ENCODE measurements around the gene CCDC3.
A peak's percentile ranks its signal among the peaks of the same experiment; 100 is the strongest.
"Not testable (repeated sequence)": the region's sequence is repeated elsewhere in the genome, so short reads cannot be mapped to it uniquely, and the experiment has no call there.

The CCDC3 gene

DNA sequence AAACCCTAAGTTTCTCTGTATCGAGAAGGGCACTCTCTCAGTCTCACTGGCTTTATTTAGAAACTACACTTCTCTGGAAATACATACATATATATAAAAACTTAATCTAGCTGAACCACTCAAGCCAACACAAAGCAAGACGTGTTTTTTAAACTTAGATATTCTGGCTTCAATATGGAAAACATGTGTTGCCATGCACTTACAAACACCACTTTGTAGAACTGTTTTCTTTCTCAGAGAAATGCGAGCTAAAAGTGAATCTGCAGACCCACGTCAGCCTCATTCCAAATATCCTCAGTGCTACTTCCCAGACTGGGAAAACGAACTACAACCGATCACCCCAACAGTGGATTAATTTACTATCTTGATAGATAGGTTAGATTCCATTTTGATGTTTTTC, 1.7 kb downstream of the CCDC3 start:
- DNase-seq = no peak

DNA sequence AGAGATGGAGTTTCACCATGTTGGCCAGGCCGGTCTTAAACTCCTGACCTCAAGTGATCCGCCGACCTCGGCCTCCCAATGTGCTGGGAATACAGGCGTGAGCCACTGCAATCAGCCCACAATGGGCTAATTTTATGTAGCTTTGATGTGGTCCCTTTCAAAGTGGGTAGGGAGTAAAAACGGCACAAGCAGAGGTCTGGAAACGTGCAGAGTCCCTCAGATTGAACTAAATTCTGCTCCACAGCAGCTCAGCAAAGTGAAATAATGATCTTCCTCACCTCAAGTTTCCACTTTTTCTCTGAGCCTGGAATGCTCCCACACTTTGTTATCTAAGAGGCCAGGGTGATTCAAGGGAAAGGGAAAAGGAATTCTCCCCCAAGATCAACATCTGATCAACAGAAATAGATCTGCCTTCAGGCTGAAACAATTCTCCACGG, 6.1 kb downstream of the CCDC3 start:
- no peak for DNase-seq

DNA sequence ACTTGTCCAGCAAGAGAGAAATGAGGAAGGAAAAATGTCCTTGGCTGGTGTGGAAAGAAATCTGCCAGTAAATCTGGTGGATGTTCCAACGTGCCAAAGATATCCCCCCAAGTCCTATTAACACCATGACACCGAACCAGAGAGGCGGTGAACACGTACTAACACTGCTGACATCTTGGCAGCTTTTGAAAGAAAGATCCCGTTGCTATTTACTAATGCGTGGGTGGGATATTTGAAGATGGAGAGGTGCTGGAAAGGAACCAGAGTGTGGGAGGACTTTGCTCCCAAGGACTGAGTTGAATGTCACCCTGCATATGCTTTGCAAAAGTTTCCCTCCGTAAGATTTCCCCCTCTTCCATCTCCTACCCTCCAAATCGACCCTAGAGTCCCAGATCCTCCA, 7.9 kb downstream of the CCDC3 start:
- DNase-seq = no peak

DNA sequence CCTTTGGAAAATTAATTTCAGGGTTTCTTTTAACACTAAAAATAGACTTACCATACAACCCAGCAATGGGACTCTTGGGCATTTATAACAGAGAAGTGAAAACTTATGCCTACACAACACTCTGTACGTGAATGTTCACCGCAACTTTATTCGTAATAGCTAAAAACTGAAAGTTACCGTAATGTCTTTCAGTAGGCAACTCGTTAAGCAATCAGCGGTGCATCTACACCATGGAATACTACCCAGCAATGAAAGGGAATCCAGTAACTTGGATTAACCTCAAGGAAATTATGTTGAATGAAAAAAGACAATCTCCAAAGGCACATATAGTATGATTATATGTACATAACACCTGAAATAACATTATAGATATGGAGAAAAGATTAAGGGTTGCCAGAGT, 16.2 kb downstream of the CCDC3 start:
- no peak for DNase-seq

DNA sequence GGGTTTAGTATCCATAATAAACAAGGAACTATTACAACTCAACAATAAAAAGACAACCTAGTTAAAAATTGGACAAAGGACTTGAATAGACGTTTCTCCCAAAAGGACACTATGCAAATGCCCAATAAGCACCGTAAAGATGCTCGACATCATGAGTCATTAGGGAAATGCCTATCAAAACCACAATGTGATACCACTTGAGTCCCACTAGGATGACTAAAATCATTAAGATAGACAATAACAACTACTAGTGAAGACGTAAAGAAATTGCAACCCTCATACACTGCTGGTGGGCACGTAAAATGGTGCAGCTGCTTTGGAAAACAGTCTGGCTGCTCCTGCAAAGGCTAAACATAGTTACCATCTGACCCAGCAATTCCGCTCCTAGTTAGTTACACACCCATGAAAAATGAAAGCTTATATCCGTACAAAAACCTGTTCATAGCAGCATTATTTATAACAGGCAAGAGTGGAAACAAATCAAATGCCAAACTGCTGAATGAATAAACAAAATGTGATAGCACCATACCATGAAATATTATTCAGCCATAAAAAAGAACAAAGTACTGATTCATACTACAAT, 17.3 kb downstream of the CCDC3 start:
- no peak for DNase-seq

DNA sequence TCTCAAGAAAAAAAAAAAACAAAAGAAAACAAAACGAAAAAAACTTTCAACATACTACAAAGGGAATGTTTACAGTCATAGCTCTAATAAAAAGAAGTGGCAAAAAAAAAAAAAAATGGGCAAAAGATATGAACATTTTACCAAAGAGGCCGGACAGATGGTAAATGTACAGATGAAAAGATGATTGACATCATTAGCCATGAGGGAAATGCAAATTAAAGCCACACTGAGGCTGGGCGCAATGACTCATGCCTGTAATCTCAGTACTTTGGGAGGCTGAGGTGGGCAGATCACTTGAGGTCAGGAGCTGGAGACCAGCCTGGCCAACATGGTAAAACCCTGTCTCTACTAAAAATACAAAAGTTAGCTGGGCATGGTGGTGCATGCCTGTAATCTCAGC, 17.9 kb downstream of the CCDC3 start:
- not testable (repeated sequence) for DNase-seq

DNA sequence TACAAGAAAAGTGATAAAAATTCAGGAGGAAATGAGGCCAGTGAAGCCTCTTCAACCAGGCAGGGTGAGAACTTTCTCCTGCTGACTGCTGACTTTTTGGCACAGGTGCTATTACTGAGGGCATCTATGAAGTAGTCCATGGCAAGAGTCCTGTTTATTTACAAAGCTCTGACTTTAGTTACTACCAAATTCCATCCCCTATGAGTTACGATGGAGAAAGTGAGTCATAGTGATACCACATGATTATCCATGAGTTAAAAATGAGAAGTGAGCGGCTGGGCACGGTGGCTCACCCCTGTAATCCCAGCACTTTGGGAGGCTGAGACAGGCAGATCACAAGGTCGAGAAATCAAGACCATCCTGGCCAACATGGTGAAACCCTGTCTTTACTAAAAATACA, 19.9 kb downstream of the CCDC3 start:
- no peak for DNase-seq

DNA sequence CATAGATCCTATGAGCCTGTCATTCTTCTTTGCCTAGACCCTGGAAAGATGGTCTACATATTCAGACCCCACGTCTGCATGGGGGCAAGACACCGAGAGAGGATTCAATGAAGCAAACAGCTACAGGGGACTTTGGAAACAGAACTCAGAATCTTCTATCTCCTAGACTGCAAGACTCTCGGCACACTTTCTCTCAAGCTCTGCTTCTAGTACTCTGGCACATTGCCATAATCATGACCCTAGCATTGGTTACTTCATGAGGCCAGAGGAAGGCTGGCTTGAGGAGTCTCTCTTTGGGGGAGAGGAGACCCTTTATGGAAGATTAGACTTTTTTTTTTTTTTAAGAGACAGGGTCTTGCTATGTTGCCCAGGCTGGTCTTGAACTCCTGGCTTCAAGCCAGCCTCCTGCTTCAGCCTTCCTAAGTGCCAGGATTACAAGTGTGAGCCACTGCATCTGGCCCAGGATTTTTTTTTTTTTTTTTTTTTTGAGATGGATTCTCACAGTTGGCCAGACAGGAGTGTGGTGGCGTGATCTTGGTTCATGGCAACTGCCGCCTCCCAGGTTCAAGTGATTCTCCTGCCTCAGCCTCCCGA, 20.7 kb downstream of the CCDC3 start:
- DNase-seq = no peak

DNA sequence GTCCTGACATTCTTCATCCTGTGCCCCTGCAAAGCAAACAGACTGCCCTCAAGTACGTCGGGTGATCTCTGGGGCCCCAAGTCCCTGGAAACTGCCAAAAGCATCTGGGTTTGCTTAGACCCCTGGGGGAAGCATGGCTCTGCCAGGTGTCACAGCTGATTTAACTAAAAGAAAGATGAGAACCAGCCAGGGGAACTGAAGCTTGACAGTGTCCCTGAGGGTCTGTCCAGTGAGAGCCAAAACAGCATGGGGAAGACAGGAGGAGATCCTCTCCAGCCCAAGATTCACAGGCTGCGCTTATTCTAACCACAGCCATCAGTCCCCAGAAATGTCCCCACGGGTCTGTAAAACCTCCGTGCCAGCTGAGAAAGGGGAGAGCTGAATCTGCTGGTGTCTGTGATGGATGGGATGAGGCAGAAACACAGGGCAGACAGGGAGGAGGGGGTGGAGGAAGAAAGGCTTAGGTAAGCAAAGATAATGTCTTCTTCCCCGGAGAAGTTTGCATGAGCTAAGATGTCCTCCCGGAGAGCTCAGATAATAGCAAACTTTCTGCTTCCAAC, 21.3 kb downstream of the CCDC3 start:
- DNase-seq = peak; percentile 49

DNA sequence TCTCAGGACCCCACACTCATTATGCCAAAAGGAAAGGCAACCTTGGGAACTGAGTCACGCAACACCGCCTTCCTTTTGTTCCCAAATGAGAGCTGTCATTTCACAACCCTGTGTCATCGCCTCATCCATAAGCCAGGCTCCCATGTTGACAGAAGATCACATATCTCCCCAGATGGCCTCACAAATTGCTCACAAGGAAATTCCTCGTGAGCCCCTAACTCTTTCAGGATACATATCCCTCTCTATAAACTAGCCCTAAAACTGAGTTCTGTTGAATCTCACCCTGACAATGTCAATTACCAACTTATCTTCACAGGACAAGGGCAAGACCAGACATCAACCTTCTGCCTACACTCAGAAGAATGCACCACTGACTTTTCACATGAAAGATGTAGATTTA, 22.6 kb downstream of the CCDC3 start:
- DNase-seq = no peak

DNA sequence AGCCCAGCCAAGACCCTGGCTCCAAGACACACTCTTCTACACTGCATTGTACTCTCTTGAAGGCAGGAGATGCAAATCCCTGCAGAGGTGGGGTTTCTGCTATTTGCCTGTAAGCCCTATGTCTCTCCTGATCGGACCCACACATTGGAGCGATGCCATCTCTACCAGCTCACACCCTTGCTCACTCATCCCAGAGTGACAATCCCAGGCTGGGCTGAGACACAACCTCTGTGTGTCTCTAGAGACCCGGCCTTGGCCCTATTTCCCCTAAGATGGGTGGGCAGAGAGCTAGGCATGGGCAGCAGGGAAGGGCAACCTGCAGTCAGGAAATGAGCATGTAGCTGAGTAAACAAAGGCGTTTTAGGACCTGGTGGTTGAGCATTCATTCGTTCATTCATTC, 25.6 kb downstream of the CCDC3 start:
- DNase-seq = no peak

DNA sequence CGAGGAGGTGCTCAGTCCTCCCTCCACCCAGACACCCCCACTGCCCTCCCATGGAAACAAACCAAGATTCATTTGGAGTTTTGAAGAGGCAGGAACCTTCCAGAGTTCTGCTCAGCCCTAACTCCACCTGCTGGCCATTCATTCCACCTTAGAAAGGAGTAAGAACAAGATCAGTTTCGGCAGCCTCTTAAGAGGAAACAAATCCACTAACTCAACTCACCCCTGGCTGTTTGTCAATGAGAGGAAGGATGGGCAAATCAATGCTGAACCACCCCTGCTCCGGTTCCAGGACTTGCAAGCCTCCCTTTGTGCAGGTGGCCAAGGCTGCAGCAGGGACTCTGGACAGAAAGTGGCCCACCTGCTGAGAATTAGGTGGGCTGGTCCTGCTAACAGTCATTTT, 26.2 kb downstream of the CCDC3 start:
- DNase-seq = no peak

DNA sequence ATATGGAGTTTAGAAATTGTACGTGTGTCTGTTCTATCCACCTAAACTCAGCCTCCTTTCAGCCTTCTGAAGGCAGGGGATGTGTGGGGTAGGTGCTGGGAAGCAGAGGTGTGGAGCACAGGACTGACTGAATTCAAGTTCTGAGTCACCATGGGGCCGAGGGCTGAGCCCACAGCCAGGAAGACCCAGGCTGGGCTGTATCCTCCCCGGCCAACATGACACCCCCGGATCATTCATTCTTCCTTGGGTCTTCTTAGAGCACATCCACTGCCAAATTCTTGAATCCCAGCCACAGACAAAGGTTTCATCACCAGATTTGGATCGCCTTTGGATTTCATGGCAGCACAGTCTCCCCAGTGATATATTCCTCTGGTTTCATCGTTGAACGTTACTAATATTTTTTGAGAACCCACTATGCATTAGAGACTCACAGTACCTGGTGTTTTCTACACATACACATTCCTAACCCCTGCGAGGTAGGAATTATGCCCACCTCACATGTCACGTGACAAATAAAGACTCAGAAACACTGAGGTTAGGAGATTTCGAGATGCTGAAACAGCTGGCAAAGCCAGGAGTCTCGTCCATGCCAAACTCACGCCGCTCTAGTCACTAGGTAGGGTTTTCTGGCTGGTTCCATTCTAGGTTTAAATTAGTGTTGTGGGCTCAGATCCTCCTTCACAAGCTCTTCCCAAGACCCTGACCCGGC, 26.9 kb downstream of the CCDC3 start:
- DNase-seq = no peak

DNA sequence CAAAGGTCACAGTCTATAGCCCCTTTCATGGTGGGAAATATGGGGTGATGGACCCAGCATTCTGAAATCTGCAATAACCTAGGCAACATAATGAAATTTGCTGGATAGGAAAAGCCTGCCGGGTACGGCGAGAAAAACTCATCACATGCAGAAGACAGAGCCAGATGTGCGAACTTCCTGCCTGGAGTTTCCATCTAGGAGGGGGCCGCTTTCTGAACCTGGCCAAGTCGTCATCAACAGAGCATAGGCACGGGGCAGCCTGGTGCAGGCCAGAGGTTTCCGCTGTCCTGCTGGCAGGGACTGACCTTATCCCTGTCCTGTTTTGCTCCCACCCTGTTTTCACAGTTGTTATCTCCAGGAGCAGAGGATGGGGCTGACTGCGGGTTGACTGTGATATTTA, 27.4 kb downstream of the CCDC3 start:
- no peak for DNase-seq

DNA sequence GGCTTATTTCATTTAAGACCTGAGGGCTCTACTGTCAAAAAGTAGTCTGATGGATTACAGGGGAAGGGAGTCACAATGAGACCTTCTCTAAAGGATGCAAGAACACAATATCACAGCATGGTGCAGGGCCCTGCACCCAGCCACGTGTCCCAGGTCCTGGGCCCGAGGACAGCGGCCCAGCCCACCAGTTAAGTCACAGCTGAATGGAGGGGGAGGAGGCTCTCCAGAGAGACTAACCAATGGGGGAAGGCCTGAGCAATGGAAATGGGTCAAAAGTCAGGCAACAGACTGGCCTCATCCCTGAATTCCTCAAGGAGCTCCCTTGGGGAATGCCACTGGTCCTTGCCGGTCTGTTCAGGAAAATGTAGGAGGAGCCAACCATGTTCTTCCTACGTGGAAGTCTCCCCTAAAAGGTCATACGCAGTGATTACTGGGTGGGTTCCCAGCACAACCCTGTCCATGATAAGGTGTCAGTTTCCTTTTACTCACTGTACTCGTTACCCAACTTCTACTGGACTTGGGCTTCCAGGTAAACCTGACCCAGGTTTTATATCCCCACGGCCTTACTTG, 28.3 kb downstream of the CCDC3 start:
- no peak for DNase-seq

DNA sequence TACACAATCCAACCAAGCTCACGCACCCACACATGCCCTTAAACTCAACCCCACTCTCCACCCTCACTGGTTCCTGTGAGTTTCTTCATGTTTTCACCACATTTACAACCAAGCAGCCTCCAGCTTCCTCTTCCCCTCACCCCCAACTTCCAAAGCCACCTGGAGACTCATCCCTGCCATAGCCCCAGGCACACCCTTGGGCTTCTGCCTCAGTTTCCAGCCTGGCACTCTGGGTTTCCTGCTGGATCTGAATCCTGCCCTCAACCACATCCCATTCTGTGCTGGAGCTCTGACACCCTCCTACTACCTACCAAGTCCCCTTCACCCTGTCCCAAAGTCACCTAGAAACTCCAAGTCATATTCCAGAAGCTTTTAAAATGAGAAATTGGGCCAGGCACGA, 29.4 kb downstream of the CCDC3 start:
- DNase-seq = no peak

DNA sequence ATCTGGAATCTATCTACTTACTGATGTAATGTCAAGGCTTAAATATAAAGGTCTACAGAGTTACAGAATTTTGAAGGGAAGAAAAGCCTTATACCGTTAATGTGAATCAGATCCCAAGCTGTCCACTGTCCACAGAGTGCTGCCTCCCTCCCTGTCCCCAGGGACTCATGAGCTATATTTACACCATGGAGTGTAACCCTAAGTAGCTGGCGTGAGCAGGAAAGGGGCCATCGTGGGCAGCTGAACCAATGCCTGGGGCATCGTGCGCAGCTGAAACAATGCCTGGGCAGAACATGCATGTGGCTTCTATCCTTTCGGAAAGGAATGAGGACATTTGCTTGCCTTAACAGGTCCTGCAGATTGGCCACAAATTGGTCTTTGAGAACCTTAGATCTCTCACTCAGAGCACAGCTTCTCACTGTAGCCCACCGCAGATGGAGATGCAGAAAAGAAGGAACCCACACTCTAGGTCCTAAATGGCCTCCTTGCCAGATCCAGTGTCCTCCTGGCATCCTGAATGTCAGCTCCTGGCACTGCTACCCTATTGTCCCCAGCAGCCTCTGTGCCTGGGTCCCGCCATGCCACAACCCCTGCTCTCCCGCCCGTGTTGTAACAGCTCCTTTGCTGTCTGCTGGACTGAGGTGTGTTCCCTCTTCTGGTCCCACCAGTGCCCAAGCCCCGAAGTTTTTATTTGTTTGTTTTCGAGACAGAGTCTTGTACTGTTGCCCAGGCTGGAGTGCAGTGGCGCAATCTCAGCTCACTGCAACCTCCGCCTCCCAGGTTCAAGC, 30.3 kb downstream of the CCDC3 start:
- peak; percentile 10 for DNase-seq

DNA sequence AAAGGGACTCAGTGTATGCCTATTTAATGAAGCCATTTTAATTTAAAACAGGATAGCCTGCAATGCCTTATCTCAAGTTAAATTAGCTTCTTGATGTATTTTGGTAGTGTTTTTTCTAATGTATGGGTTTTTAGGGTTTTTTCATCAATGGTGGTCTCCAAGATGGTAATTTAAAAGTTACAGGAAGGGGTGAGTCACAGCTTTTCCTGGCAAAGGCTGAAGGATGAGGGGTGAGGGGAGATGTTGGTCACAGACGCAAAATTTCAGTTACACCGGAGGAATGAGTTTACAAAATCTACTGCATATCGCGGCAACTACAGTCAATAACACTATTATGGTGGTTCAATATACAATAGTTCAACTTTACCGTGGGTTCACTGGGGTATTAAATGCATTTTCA, 31.6 kb downstream of the CCDC3 start:
- DNase-seq = no peak

DNA sequence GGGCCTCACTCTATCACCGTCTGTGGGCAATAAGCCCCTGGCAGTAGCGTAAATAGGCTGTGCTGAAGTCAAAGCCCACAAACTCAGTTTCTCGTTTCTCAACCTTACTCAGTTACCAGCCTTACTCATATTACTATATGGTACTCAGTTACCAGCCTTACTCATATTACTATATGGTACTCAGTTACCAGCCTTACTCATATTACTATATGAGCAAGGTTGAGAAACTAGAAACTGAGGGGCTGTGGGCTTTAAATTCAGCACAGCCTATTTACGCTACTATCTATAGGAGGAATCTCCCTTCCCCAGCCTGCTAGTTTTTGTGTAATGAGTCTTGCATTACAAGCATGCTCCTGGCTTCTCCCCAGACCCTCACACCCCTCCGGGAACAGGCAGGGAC, 35.4 kb downstream of the CCDC3 start:
- DNase-seq = no peak

DNA sequence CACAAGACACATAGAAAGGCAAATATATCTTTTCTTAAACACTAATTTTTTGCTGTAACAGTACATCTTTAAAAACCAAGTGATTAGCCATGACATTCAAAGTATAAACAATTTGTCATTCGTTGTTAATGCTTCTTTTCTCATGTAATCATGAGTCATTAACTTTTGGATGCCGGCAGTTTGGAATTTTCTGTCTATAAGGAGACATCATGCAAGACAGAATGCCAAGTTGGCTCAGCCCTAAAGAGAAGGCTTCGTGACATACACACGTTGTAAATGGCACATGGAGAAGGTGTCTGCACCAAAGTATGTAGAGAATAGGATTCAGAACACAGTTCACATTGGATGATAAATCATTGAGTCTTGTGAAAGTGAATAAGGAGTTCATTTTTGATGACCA, 35.9 kb downstream of the CCDC3 start:
- DNase-seq = no peak

DNA sequence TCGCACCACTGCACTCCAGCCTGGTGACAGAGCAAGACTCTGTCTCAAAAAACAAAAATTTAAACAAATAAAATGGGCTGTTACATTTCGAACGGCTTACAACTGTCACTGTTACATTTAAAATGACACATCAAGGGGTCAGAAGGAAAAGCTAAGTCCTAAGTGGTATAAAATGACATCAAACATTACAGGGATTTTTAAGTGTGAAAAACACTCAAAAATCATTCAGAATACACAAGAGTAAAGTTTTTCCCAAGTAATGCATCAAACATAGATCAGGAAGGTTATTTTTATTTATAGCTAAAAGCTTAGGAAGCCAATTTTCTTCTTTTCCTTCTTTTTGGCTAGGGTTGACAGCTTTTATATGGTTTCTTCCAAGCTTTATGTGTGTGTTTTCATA, 39.0 kb downstream of the CCDC3 start:
- DNase-seq = no peak

DNA sequence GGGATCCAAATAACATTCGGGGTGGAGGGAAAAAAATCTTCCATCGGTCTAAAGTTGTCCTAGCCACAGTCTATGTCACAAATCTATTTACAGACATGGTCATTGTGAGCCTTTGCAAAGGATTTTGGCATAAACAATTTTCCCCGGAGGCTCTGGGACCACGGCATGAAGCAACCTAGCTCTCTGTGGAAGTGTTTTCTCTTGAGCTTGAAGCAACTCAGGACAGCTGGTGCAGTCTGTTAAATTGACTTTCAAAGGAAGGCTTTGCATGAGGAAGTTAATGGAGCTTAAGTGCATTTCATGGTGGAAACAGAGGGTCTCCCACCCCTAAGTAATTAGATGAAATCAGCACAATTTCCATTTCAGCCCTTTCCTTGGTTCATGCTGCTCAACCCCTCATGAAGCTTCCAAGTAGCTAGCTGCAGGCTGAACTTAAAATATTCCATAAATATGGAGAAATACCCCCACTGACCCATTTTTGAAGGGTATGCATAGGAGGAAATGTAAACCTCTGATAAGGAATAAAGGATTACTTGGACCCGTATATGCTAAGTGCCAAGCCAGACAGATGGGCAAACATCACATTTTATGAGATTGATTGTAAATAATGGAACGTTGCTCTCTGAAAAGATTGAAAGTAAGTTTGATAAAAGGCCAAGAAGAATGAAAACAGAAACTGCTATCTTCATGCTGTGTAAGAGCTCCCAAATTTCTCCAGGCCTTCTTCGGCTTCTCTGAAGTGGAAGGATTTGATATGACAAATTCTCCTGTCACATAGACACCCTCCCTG, 39.9 kb downstream of the CCDC3 start:
- no peak for DNase-seq

Data from NCI-H1092 (cell line).